HL-60 (cell line): ENCODE measurements around the gene DESI1.
"Not testable (repeated sequence)": the region's sequence is repeated elsewhere in the genome, so short reads cannot be mapped to it uniquely, and the experiment has no call there.

ENCODE experiments used
- DNase-seq, 2 experiments: peaks; one replicate each; pipeline ENCODE4 v3.0.0-alpha.2; 2010 to 2020; ENCODE audit warnings: low read depth in 1 of 2, low spot score in 1 of 2
- H3K27ac ChIP-seq: fragments of 250-450 bp; sonication (Bioruptor Pico); replicated peaks from 2 replicates; pipeline ENCODE4 v1.5.1; 2020; ENCODE audit warnings: mild to moderate bottlenecking, moderate library complexity
- H3K27me3 ChIP-seq: fragments of 250-450 bp; sonication (Bioruptor Pico); 2 replicates; pipeline ENCODE4 v1.5.1; 2021; ENCODE audit warnings: mild to moderate bottlenecking, moderate library complexity; ENCODE audit not compliant: insufficient read depth, poor library complexity, severe bottlenecking
- H3K4me3 ChIP-seq: replicated peaks from 2 replicates; pipeline ENCODE4 v1.5.1; 2011; ENCODE audit warnings: mild to moderate bottlenecking, control low read depth, low read length; ENCODE audit not compliant: insufficient read depth
- GABPA ChIP-seq: IDR thresholded peaks from 2 replicates; pipeline ENCODE4 v1.6.1; 2012; ENCODE audit warnings: low read depth
- POLR2AphosphoS5 ChIP-seq: IDR thresholded peaks from 2 replicates; pipeline ENCODE4 v1.6.1; 2012; ENCODE audit warnings: low read depth
- SPI1 ChIP-seq: IDR thresholded peaks from 2 replicates; pipeline ENCODE4 v1.6.1; 2012; ENCODE audit warnings: low read depth, mild to moderate bottlenecking, borderline replicate concordance
- TF ChIP-seq, protein P1 (sequence below): IDR thresholded peaks from one replicate; pipeline ENCODE4 v1.5.1; 2011; ENCODE audit warnings: low read length, control low read depth, inconsistent platforms; ENCODE audit not compliant: insufficient read depth
- TF ChIP-seq, protein P2 (sequence below): IDR thresholded peaks from 2 replicates; pipeline ENCODE4 v1.6.1; 2012; ENCODE audit warnings: low read depth; ENCODE audit not compliant: insufficient replicate concordance

The DESI1 gene

DNA sequence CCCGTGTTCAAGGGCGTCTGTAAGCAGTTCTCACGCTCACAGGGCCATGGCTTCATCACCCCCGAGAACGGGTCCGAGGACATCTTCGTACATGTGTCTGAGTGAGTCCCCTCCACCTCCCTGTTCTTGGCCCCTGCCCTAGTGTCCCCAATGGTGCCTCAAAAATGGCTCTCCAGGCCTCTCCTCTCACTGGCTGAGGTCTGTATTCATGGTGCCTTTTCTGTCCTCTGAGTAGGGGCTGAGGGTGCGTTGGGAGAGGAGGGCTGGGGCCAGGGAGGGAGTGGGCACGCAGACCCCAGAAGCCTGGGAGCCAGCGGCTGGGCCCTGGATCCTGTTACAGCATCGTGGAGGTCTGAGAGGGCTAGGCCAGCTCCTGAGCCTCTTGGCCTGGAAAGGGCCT lies 47.2 kb downstream of the DESI1 start:
- H3K27me3 ChIP-seq = no peaks in the 10 kb centered on the region
- DNase-seq = no peak
- no peak overlapping the region for H3K27ac ChIP-seq
- TF ChIP-seq, protein P1, sequence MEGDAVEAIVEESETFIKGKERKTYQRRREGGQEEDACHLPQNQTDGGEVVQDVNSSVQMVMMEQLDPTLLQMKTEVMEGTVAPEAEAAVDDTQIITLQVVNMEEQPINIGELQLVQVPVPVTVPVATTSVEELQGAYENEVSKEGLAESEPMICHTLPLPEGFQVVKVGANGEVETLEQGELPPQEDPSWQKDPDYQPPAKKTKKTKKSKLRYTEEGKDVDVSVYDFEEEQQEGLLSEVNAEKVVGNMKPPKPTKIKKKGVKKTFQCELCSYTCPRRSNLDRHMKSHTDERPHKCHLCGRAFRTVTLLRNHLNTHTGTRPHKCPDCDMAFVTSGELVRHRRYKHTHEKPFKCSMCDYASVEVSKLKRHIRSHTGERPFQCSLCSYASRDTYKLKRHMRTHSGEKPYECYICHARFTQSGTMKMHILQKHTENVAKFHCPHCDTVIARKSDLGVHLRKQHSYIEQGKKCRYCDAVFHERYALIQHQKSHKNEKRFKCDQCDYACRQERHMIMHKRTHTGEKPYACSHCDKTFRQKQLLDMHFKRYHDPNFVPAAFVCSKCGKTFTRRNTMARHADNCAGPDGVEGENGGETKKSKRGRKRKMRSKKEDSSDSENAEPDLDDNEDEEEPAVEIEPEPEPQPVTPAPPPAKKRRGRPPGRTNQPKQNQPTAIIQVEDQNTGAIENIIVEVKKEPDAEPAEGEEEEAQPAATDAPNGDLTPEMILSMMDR = no peak
- TF ChIP-seq SPI1 (no peak), GABPA (no peak), POLR2AphosphoS5 (no peak)
- TF ChIP-seq, protein P2, sequence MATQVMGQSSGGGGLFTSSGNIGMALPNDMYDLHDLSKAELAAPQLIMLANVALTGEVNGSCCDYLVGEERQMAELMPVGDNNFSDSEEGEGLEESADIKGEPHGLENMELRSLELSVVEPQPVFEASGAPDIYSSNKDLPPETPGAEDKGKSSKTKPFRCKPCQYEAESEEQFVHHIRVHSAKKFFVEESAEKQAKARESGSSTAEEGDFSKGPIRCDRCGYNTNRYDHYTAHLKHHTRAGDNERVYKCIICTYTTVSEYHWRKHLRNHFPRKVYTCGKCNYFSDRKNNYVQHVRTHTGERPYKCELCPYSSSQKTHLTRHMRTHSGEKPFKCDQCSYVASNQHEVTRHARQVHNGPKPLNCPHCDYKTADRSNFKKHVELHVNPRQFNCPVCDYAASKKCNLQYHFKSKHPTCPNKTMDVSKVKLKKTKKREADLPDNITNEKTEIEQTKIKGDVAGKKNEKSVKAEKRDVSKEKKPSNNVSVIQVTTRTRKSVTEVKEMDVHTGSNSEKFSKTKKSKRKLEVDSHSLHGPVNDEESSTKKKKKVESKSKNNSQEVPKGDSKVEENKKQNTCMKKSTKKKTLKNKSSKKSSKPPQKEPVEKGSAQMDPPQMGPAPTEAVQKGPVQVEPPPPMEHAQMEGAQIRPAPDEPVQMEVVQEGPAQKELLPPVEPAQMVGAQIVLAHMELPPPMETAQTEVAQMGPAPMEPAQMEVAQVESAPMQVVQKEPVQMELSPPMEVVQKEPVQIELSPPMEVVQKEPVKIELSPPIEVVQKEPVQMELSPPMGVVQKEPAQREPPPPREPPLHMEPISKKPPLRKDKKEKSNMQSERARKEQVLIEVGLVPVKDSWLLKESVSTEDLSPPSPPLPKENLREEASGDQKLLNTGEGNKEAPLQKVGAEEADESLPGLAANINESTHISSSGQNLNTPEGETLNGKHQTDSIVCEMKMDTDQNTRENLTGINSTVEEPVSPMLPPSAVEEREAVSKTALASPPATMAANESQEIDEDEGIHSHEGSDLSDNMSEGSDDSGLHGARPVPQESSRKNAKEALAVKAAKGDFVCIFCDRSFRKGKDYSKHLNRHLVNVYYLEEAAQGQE = no peak
- H3K4me3 ChIP-seq = no peak overlapping the region

DNA sequence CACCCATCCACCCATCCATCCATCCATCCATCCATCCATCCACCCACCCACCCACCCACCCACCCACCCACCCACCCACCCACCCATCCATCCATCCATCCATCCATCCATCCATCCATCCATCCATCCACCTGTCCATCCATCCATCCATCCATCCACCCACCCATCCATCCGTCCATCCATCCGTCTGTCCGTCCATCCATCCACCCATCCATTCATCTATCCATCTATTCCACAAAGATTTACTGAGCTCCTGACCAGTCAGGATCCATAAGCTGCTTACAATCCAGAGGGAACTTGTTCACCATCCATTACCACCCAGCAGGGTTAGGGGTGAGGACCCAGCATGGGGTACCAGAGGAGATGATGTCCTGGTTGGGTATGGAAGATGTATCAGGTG lies 48.5 kb downstream of the DESI1 start:
- not testable (repeated sequence) for H3K4me3 ChIP-seq, DNase-seq, H3K27ac ChIP-seq, H3K27me3 ChIP-seq

DNA sequence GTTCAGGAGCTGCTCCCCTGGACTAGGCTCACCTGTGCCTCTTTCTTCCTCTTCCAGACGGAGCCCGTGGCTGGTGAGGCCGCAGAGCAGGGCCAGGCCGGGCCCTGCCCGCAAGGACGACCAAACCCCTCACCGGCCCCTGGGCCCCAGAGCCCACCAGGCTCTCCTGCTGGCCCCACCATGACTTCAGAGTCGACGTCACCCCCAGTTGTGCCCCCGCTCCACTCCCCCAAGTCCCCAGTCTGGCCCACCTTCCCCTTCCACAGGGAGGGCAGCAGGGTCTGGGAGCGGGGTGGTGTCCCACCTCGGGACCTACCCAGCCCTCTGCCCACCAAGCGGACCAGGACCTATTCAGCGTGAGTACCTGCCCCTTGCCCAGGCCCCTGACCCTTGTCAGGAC lies 49.1 kb downstream of the DESI1 start:
- H3K4me3 ChIP-seq = no peak overlapping the region
- TF ChIP-seq POLR2AphosphoS5 (no peak), GABPA (no peak), SPI1 (no peak)
- TF ChIP-seq, protein P1 = no peak
- TF ChIP-seq, protein P2 = no peak
- H3K27ac ChIP-seq = no peak overlapping the region
- no peak for DNase-seq
- H3K27me3 ChIP-seq = no peaks in the 10 kb centered on the region

DNA sequence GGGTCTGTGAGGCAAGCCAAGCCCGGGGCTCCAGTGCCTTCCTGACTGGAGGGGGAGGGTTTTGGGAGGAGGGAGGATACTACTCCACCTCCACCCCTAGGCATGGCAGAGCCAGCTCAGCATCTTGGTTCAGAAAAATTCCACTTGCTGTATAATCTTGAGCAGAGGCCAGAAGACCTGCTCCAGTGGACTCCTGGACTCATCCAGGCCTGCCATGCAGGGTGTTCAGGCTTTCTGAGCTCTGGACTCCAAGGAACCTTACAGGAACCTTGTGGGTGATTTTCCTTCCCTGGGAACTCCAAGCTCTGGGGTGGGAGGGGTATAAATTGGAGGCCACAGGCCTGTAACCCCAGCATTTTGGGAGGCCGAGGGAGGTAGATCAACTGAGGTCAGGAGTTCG lies 50.6 kb downstream of the DESI1 start:
- H3K4me3 ChIP-seq = no peak overlapping the region
- H3K27ac ChIP-seq = no peak overlapping the region
- H3K27me3 ChIP-seq = no peaks in the 10 kb centered on the region
- DNase-seq = no peak
- TF ChIP-seq, protein P1 = no peak
- TF ChIP-seq GABPA (no peak), SPI1 (no peak), POLR2AphosphoS5 (no peak)
- TF ChIP-seq, protein P2 = no peak
